Parathyroid adenoma (tissue), 2 donors: ENCODE measurements around the gene NANOG.
"Not testable (repeated sequence)": the region's sequence is repeated elsewhere in the genome, so short reads cannot be mapped to it uniquely, and the experiment has no call there.

ENCODE experiments used
- H2AFZ ChIP-seq: fragments of 300-600 bp; sonication (generic); one replicate; pipeline ENCODE4 v1.7.0; 2017; ENCODE audit warnings: antibody characterized with exemption, mild to moderate bottlenecking
- H3K27ac ChIP-seq: fragments of 300-600 bp; sonication (generic); one replicate; pipeline ENCODE4 v1.7.0; 2017
- H3K27me3 ChIP-seq: fragments of 300-600 bp; sonication (generic); one replicate; pipeline ENCODE4 v1.7.0; 2017; ENCODE audit warnings: low read length; ENCODE audit not compliant: control insufficient read depth, insufficient read depth
- H3K36me3 ChIP-seq: fragments of 300-600 bp; sonication (generic); one replicate; pipeline ENCODE4 v1.7.0; 2017; ENCODE audit warnings: low read length; ENCODE audit not compliant: control insufficient read depth, insufficient read depth
- H3K4me1 ChIP-seq: fragments of 300-600 bp; sonication (generic); one replicate; pipeline ENCODE4 v1.7.0; 2017; ENCODE audit warnings: control low read depth
- H3K4me2 ChIP-seq: fragments of 300-600 bp; sonication (generic); one replicate; pipeline ENCODE4 v1.7.0; 2017; ENCODE audit warnings: low read length
- H3K4me3 ChIP-seq: fragments of 300-600 bp; sonication (generic); one replicate; pipeline ENCODE4 v1.7.0; 2017; ENCODE audit warnings: low read depth, low read length
- H3K79me2 ChIP-seq: fragments of 300-600 bp; sonication (generic); one replicate; pipeline ENCODE4 v1.7.0; 2017; ENCODE audit warnings: control low read depth
- H3K9ac ChIP-seq: fragments of 300-600 bp; sonication (generic); one replicate; pipeline ENCODE4 v1.7.0; 2017; ENCODE audit warnings: mild to moderate bottlenecking
- H3K9me3 ChIP-seq: fragments of 300-600 bp; sonication (generic); one replicate; pipeline ENCODE4 v1.7.0; 2017; ENCODE audit warnings: low read length; ENCODE audit not compliant: control insufficient read depth
- TF ChIP-seq, protein P1 (sequence below): fragments of 300-600 bp; sonication (generic); IDR thresholded peaks from one replicate; pipeline ENCODE4 v1.7.0; 2017; ENCODE audit warnings: antibody characterized with exemption, mild to moderate bottlenecking
- donor health status: primary hyperparathyroidism.

Gene NANOG

DNA sequence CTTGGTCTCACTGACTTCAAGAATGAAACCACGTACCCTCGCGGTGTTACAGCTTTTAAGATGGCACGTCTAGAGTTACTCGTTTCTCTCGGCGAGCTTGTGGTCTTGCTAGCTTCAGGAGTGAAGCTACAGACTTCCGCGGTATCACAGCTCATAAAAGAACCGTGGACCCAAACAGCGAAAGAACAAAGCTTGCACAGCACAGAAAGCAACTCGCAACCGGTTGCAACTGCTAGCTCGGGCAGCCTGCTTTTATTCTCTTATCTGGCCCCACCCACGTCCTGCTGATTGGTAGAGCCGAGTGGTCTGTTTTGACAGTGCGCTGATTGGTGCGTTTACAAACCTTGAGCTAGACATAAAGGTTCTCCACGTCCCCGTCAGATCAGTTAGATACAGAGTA, 37.8 kb upstream of the NANOG start:
- H2AFZ ChIP-seq: no peak overlapping the region
- no peaks in the 10 kb centered on the region for H3K79me2 ChIP-seq
- H3K27me3 ChIP-seq: no peaks in the 10 kb centered on the region
- H3K27ac ChIP-seq: no peak overlapping the region
- H3K4me2 ChIP-seq: no peak overlapping the region
- H3K4me3 ChIP-seq: no peak overlapping the region
- no peaks in the 10 kb centered on the region for H3K4me1 ChIP-seq
- no peak overlapping the region for H3K9ac ChIP-seq
- no peaks in the 10 kb centered on the region for H3K36me3 ChIP-seq
- TF ChIP-seq, protein P1, sequence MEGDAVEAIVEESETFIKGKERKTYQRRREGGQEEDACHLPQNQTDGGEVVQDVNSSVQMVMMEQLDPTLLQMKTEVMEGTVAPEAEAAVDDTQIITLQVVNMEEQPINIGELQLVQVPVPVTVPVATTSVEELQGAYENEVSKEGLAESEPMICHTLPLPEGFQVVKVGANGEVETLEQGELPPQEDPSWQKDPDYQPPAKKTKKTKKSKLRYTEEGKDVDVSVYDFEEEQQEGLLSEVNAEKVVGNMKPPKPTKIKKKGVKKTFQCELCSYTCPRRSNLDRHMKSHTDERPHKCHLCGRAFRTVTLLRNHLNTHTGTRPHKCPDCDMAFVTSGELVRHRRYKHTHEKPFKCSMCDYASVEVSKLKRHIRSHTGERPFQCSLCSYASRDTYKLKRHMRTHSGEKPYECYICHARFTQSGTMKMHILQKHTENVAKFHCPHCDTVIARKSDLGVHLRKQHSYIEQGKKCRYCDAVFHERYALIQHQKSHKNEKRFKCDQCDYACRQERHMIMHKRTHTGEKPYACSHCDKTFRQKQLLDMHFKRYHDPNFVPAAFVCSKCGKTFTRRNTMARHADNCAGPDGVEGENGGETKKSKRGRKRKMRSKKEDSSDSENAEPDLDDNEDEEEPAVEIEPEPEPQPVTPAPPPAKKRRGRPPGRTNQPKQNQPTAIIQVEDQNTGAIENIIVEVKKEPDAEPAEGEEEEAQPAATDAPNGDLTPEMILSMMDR: no peak
- H3K9me3 ChIP-seq: no peaks in the 10 kb centered on the region

GRCh38 chr12:7751941-7752922, 37.0 kb upstream of the NANOG start:
- not testable (repeated sequence) for H2AFZ ChIP-seq, H3K4me1 ChIP-seq, H3K27ac ChIP-seq, H3K79me2 ChIP-seq, H3K27me3 ChIP-seq, H3K9me3 ChIP-seq, H3K4me2 ChIP-seq, H3K4me3 ChIP-seq, H3K36me3 ChIP-seq, H3K9ac ChIP-seq

DNA sequence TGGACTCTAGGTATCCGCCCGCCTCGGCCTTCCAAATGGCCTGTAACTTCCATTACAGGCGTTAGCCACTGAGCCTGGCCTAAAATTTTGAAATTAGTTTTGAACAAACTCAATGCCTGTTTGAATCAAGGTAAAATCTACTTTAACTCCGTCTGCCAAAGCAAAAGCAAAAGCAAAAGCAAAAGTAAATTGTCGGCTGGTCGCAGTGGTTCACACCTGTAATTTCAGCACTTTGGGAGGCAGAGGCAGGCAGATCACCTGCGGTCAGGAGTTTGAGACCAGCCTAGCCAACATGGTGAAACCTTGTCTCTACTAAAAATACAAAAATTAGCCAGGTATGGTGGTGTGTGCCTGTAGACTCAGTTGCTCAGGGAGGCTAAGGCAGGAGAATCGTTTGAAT, 33.5 kb upstream of the NANOG start:
- not testable (repeated sequence) for H3K9me3 ChIP-seq, H3K27ac ChIP-seq

GRCh38 chr12:7756993-7757392, 32.2 kb upstream of the NANOG start:
- no peak overlapping the region for H3K4me3 ChIP-seq
- H3K27ac ChIP-seq: no peak overlapping the region
- H2AFZ ChIP-seq: no peak overlapping the region
- TF ChIP-seq, protein P1: no peak
- no peaks in the 10 kb centered on the region for H3K36me3 ChIP-seq
- H3K9me3 ChIP-seq: no peaks in the 10 kb centered on the region
- no peak overlapping the region for H3K9ac ChIP-seq
- H3K4me2 ChIP-seq: no peak overlapping the region
- no peaks in the 10 kb centered on the region for H3K27me3 ChIP-seq
- no peaks in the 10 kb centered on the region for H3K79me2 ChIP-seq
- H3K4me1 ChIP-seq: no peaks in the 10 kb centered on the region

More for the DNA sequence above, 33.5 kb upstream of the NANOG start:
- H3K9ac ChIP-seq, H3K36me3 ChIP-seq, H3K4me3 ChIP-seq, H2AFZ ChIP-seq, H3K27me3 ChIP-seq, H3K79me2 ChIP-seq, H3K4me2 ChIP-seq, H3K4me1 ChIP-seq: not testable (repeated sequence)

- H3K4me3 ChIP-seq: no peak overlapping the region
- H3K4me2 ChIP-seq: no peak overlapping the region
- H3K27me3 ChIP-seq: no peaks in the 10 kb centered on the region
- no peak overlapping the region for H2AFZ ChIP-seq
- H3K4me1 ChIP-seq: no peaks in the 10 kb centered on the region
- H3K36me3 ChIP-seq: no peaks in the 10 kb centered on the region
- H3K79me2 ChIP-seq: no peaks in the 10 kb centered on the region
- TF ChIP-seq, protein P1: no peak
- H3K9me3 ChIP-seq: no peaks in the 10 kb centered on the region
- H3K9ac ChIP-seq: no peak overlapping the region
- H3K27ac ChIP-seq: no peak overlapping the region
These were observed 30.4 kb upstream of the NANOG start for GRCh38 chr12:7758766-7759140.
